MM.1S (cell line): ENCODE results near the gene ADGRL3.

Source experiments
- DNase-seq: peaks from one replicate; pipeline ENCODE4 v3.0.0-alpha.2; 2015
- H2AFZ ChIP-seq: fragments of 300-600 bp; sonication (generic); 2 replicates; pipeline ENCODE4 v1.6.0; 2016; ENCODE audit warnings: antibody characterized with exemption, low read length
- H3F3A ChIP-seq: fragments of 300-600 bp; sonication (generic); 2 replicates; pipeline ENCODE4 v1.6.1; 2016; ENCODE audit warnings: mild to moderate bottlenecking, antibody characterized with exemption, low read length, moderate library complexity, mixed read lengths; ENCODE audit not compliant: insufficient read depth
- H3K27ac ChIP-seq: fragments of 300-600 bp; sonication (generic); 2 replicates; pipeline ENCODE4 v1.5.1; 2016; ENCODE audit warnings: mild to moderate bottlenecking, low read length
- H3K27me3 ChIP-seq: fragments of 300-600 bp; sonication (generic); replicated peaks from 2 replicates; pipeline ENCODE4 v1.6.0; 2016; ENCODE audit warnings: low read length; ENCODE audit not compliant: insufficient read depth
- H3K36me3 ChIP-seq: fragments of 300-600 bp; sonication (generic); replicated peaks from 2 replicates; pipeline ENCODE4 v1.6.1; 2016; ENCODE audit warnings: mild to moderate bottlenecking, low read length, mixed read lengths; ENCODE audit not compliant: insufficient read depth
- H3K4me1 ChIP-seq: fragments of 300-600 bp; sonication (generic); 2 replicates; pipeline ENCODE4 v1.6.1; 2016; ENCODE audit warnings: low read length, mixed read lengths
- H3K4me2 ChIP-seq: fragments of 300-600 bp; sonication (generic); 2 replicates; pipeline ENCODE4 v1.6.0; 2016; ENCODE audit warnings: low read depth, low read length
- H3K4me3 ChIP-seq: fragments of 300-600 bp; sonication (generic); 2 replicates; pipeline ENCODE4 v1.5.1; 2016; ENCODE audit warnings: low read length, mixed read lengths
- H3K79me2 ChIP-seq: fragments of 300-600 bp; sonication (generic); 2 replicates; pipeline ENCODE4 v1.6.1; 2016; ENCODE audit warnings: mixed run types, low read length, mixed read lengths
- H3K9ac ChIP-seq: fragments of 300-600 bp; sonication (generic); 2 replicates; pipeline ENCODE4 v1.6.1; 2016; ENCODE audit warnings: low read length, mixed read lengths
- H3K9me2 ChIP-seq: fragments of 300-600 bp; sonication (generic); replicated peaks from 2 replicates; pipeline ENCODE4 v1.6.1; 2016; ENCODE audit warnings: mild to moderate bottlenecking, low read length, mixed read lengths; ENCODE audit not compliant: insufficient read depth
- H3K9me3 ChIP-seq: fragments of 300-600 bp; sonication (generic); replicated peaks from 2 replicates; pipeline ENCODE4 v1.6.1; 2016; ENCODE audit warnings: mild to moderate bottlenecking, low read length, mixed read lengths; ENCODE audit not compliant: insufficient read depth
- H4K20me1 ChIP-seq: fragments of 300-600 bp; sonication (generic); 2 replicates; pipeline ENCODE4 v1.6.1; 2016; ENCODE audit warnings: mild to moderate bottlenecking, low read length, moderate library complexity, mixed read lengths; ENCODE audit not compliant: insufficient read depth
- EZH2 ChIP-seq: fragments of 300-600 bp; sonication (generic); optimal IDR thresholded peaks from 2 replicates; pipeline ENCODE3; 2017; ENCODE audit warnings: low read depth, mild to moderate bottlenecking, antibody characterized with exemption, low read length, mixed read lengths
- EZH2phosphoT487 ChIP-seq: fragments of 300-600 bp; sonication (generic); IDR thresholded peaks from 2 replicates; pipeline ENCODE4 v1.6.1; 2018; ENCODE audit warnings: antibody characterized with exemption, low read length
- TF ChIP-seq, protein P1 (sequence below): fragments of 300-600 bp; sonication (generic); IDR thresholded peaks from 2 replicates; pipeline ENCODE4 v1.5.1; 2016; ENCODE audit warnings: antibody characterized with exemption, low read length, mixed read lengths

The ADGRL3 gene

DNA sequence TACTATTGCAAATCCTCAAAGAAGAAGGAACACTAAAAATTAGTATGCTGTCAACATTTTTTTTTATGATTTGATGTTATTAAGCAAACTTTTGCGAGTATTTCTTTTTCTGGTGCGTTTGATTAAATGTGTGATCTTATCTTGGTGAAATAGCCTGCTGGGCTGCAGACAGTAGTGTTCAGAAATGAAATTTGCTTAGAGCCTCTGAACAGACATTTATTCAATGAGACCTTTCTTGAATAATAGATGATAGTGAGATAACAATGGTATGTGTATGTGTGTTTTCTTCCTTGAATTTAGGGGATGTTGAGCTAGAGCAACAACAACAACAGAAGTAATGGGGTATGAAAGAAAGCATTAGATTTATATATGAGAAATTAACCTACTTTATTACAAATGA lies 12.7 kb downstream of the ADGRL3 start:
- Histone ChIP-seq H3K4me3 (no peak overlapping the region), H4K20me1 (no peaks in the 10 kb centered on the region), H3K4me1 (no peaks in the 10 kb centered on the region), H3F3A (no peaks in the 10 kb centered on the region), H3K9ac (no peak overlapping the region), H3K79me2 (no peaks in the 10 kb centered on the region), H3K36me3 (no peaks in the 10 kb centered on the region), H3K27ac (no peak overlapping the region), H2AFZ (no peak overlapping the region), H3K4me2 (no peak overlapping the region), H3K27me3 (no peaks in the 10 kb centered on the region), H3K9me3 (no peaks in the 10 kb centered on the region), H3K9me2 (no peaks in the 10 kb centered on the region)
- no peak for TF ChIP-seq EZH2phosphoT487
- no peak for TF ChIP-seq EZH2
- TF ChIP-seq, protein P1, sequence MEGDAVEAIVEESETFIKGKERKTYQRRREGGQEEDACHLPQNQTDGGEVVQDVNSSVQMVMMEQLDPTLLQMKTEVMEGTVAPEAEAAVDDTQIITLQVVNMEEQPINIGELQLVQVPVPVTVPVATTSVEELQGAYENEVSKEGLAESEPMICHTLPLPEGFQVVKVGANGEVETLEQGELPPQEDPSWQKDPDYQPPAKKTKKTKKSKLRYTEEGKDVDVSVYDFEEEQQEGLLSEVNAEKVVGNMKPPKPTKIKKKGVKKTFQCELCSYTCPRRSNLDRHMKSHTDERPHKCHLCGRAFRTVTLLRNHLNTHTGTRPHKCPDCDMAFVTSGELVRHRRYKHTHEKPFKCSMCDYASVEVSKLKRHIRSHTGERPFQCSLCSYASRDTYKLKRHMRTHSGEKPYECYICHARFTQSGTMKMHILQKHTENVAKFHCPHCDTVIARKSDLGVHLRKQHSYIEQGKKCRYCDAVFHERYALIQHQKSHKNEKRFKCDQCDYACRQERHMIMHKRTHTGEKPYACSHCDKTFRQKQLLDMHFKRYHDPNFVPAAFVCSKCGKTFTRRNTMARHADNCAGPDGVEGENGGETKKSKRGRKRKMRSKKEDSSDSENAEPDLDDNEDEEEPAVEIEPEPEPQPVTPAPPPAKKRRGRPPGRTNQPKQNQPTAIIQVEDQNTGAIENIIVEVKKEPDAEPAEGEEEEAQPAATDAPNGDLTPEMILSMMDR, result no peak
- no peak for DNase-seq

DNA sequence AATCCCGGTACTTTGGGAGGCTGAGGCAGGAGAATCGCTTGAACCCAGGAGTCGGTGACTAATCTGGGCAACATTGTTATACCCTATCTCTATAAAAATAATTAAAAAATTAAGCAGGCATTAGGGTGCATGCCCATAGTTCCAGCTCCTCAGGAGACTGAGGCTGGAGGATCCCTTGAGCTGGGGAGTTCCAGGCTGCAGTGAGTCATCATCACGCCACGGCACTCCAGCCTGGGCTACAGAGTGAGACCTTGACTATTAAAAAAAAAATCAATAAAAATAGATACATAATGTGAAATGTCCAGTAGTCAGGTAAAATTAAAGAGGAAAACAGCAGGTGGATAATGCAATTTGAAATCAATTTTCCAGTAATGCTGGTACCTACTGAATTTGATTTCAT lies 14.6 kb downstream of the ADGRL3 start:
- Histone ChIP-seq H2AFZ (no peak overlapping the region), H3K4me2 (no peak overlapping the region), H3K4me1 (no peaks in the 10 kb centered on the region), H3K9ac (no peak overlapping the region), H3K9me3 (no peaks in the 10 kb centered on the region), H3K27ac (no peak overlapping the region), H4K20me1 (no peaks in the 10 kb centered on the region), H3K36me3 (no peaks in the 10 kb centered on the region), H3F3A (no peaks in the 10 kb centered on the region), H3K9me2 (no peaks in the 10 kb centered on the region), H3K4me3 (no peak overlapping the region), H3K79me2 (no peaks in the 10 kb centered on the region), H3K27me3 (no peaks in the 10 kb centered on the region)
- TF ChIP-seq, protein P1, result no peak
- TF ChIP-seq EZH2phosphoT487 (no peak), EZH2 (no peak)
- DNase-seq, result no peak

DNA sequence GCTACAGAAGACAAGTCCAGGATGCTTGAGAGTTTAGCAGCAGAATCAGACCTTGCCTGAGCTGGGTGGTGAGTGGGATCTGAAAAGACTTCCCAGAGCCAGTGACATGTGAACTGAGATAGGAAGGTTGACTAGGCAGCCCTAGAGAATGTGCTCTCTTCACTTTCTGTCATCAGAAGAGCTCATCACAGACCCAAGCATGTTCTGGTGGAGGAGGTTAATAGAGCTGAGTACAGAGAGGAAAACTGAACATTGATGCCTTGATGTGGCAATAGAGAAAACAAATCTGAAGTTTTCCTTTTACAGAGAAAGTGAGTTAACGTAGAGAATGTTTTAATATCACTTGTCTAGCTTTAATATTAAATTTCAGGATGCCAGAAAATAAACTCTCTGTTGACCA lies 17.1 kb downstream of the ADGRL3 start:
- H3K27ac ChIP-seq, result no peak overlapping the region
- no peak overlapping the region for H3K4me2 ChIP-seq
- no peaks in the 10 kb centered on the region for H3K4me1 ChIP-seq
- no peaks in the 10 kb centered on the region for H4K20me1 ChIP-seq
- H3K27me3 ChIP-seq, result no peaks in the 10 kb centered on the region
- H2AFZ ChIP-seq, result no peak overlapping the region
- no peaks in the 10 kb centered on the region for H3K79me2 ChIP-seq
- H3F3A ChIP-seq, result no peaks in the 10 kb centered on the region
- no peaks in the 10 kb centered on the region for H3K9me2 ChIP-seq
- no peaks in the 10 kb centered on the region for H3K9me3 ChIP-seq
- TF ChIP-seq, protein P1, result no peak
- TF ChIP-seq EZH2phosphoT487, result no peak
- TF ChIP-seq EZH2, result no peak
- no peaks in the 10 kb centered on the region for H3K36me3 ChIP-seq
- no peak overlapping the region for H3K4me3 ChIP-seq
- no peak overlapping the region for H3K9ac ChIP-seq
- DNase-seq, result no peak
